Suprapubic skin (tissue), 4 donors: ENCODE data around the gene PGGHG. TPM values are rescaled to one million over a fixed set of nuclear protein-coding genes. Genes with fewer than 3 reads are reported as not detected.

Experiments
- DNase-seq, 2 donors: peaks; one replicate each; pipeline ENCODE4 v3.0.0-alpha.2; 2019; ENCODE audit warnings: low spot score in 2 of 2
- H3K27ac ChIP-seq: fragments of 200-600 bp; sonication (generic); one replicate; pipeline ENCODE4 v1.5.1; 2019
- H3K27me3 ChIP-seq: fragments of 200-600 bp; sonication (generic); one replicate; pipeline ENCODE4 v1.5.1; 2019
- H3K36me3 ChIP-seq: fragments of 200-600 bp; sonication (generic); one replicate; pipeline ENCODE4 v1.5.1; 2019
- H3K4me1 ChIP-seq: fragments of 200-600 bp; sonication (generic); one replicate; pipeline ENCODE4 v1.5.1; 2019
- H3K4me3 ChIP-seq: fragments of 200-600 bp; sonication (generic); one replicate; pipeline ENCODE4 v1.5.1; 2019; ENCODE audit warnings: mild to moderate bottlenecking
- H3K9me3 ChIP-seq: fragments of 200-600 bp; sonication (generic); one replicate; pipeline ENCODE4 v1.5.1; 2019
- EP300 ChIP-seq: sonication (generic); formaldehyde crosslinking; IDR thresholded peaks from one replicate; pipeline ENCODE4 v1.6.1; 2017; ENCODE audit warnings: antibody characterized with exemption
- POLR2A ChIP-seq, 2 donors: fragments of 450-650 bp; IDR thresholded peaks; one replicate each; pipeline ENCODE4 v1.6.1; 2017; ENCODE audit warnings: antibody characterized with exemption in 2 of 2, mild to moderate bottlenecking in 2 of 2, moderate library complexity in 2 of 2
- POLR2AphosphoS5 ChIP-seq, 3 donors: sonication (generic); formaldehyde crosslinking; IDR thresholded peaks; one replicate each; pipeline ENCODE4 v1.6.1; 2017; ENCODE audit warnings: antibody characterized with exemption in 3 of 3
- WGBS: methylation state at CpG from one replicate; pipeline ENCODE4 v1.1.5; 2018; 5-methylcytosine and 5-hydroxymethylcytosine counted together
- total RNA-seq, 4 donors: library from RNA; depleted of rRNA; stranded (reverse); fragments of >200 nt; gene quantifications; one replicate each; pipeline ENCODE4 v1.1.0, GENCODE V29; 2016
- TF ChIP-seq, protein P1 (sequence below), 2 donors: fragments of 200-600 bp in 1 of 2; fragments of 450-650 bp in 1 of 2; sonication (generic) in 1 of 2; IDR thresholded peaks; one replicate each; pipeline ENCODE4 v1.5.1; 2016 to 2019; ENCODE audit warnings: antibody characterized with exemption in 2 of 2, mild to moderate bottlenecking in 1 of 2, moderate library complexity in 1 of 2

PGGHG gene
- total RNA-seq, 4 donors from 2014 or later = 3.5 to 22.0 (median 8.1) TPM

DNA sequence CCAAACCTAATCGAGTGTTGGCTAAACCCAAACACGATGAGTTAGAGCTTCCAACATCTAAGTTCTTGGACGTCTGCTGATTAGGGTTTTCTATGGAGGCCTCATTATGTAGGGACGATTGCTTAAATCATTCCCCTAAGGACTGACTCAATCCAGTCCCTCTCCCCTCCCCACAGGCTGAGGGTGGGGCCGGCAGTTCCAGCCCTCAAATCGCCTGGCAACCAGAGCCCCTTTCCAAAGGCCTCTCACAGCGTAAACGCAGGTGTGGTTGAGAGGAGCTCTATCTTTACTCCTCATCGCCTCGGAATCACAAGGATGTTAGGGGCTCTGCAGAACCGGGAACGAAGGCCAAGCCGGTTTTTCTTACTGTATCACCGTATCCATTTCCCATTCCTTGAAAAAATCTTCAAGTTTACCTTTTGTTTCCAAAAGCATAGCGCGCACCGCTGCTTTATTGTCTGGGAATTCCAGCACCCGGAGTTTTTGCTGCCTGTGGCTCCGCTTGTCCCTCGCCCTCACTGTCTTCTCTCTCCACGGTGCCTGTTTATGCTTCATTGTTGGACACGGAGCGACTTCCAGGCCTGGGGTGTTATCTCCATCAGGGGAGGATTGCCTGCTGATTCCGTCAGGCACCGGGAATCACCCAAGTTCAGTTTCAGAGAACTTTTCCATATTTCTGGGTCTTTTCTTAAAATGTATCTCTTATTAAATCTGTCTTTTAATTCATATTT lies 45.5 kb downstream of the PGGHG start:
- H3K36me3 ChIP-seq = no peaks in the 10 kb centered on the region
- DNase-seq = no peak
- TF ChIP-seq POLR2A (IDR thresholded peaks at IDR 0.05) (no peak), POLR2AphosphoS5 (IDR thresholded peaks at IDR 0.05) (no peak)
- TF ChIP-seq, protein P1, sequence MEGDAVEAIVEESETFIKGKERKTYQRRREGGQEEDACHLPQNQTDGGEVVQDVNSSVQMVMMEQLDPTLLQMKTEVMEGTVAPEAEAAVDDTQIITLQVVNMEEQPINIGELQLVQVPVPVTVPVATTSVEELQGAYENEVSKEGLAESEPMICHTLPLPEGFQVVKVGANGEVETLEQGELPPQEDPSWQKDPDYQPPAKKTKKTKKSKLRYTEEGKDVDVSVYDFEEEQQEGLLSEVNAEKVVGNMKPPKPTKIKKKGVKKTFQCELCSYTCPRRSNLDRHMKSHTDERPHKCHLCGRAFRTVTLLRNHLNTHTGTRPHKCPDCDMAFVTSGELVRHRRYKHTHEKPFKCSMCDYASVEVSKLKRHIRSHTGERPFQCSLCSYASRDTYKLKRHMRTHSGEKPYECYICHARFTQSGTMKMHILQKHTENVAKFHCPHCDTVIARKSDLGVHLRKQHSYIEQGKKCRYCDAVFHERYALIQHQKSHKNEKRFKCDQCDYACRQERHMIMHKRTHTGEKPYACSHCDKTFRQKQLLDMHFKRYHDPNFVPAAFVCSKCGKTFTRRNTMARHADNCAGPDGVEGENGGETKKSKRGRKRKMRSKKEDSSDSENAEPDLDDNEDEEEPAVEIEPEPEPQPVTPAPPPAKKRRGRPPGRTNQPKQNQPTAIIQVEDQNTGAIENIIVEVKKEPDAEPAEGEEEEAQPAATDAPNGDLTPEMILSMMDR (IDR thresholded peaks at IDR 0.05) = no peak
- no peaks in the 10 kb centered on the region for H3K9me3 ChIP-seq
- no peaks in the 10 kb centered on the region for H3K27me3 ChIP-seq
- 50% methylated on average over 25 of the region's 25 CpGs for WGBS
- H3K4me3 ChIP-seq = no peak overlapping the region
- peaks cover 16% of the 10 kb centered on the region for H3K4me1 ChIP-seq
- no peak overlapping the region for H3K27ac ChIP-seq

- Histone ChIP-seq H3K4me3 (no peak overlapping the region), H3K36me3 (no peaks in the 10 kb centered on the region), H3K27ac (peak overlapping the region; percentile 75), H3K9me3 (no peaks in the 10 kb centered on the region), H3K27me3 (no peaks in the 10 kb centered on the region), H3K4me1 (peaks cover 16% of the 10 kb centered on the region)
- WGBS = 70% methylated on average over 15 of the region's 15 CpGs
- no peak for DNase-seq
- TF ChIP-seq, protein P1 (IDR thresholded peaks at IDR 0.05) = no peak
- TF ChIP-seq EP300 = no peak
- TF ChIP-seq POLR2AphosphoS5 (IDR thresholded peaks at IDR 0.05) = no peak
- TF ChIP-seq POLR2A (IDR thresholded peaks at IDR 0.05) = no peak
Observed at GRCh38 chr11:335779-336658, 47.1 kb downstream of the PGGHG start.

DNA sequence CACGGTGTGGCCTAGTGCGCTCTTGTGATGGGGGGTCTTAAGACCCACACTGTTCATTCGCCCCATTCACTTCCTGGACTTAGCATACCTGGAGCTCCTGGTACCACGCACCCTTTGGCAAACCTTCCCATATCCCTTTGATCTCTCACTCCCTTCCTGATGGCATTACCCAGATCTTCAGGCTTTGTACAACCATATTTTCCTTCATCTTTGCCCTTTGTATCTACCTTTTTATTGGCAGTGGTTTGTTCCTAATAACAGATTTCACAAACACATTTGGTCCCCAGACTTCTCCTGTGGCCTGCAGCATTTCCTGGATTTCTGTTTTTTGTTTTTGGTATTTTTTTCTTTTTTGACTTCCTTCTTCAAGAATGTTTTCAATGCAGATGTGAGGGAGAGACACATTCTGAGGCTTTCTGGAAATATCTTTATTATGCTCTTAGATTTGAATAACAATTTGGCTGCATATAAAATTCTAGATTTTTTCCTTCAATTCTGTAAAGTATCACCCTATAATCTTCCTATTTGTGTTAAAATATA lies 47.8 kb downstream of the PGGHG start:
- DNase-seq = no peak
- no peak overlapping the region for H3K4me3 ChIP-seq
- WGBS = 86% methylated on average over 4 of the region's 4 CpGs
- H3K9me3 ChIP-seq = no peaks in the 10 kb centered on the region
- no peak for TF ChIP-seq POLR2AphosphoS5 (IDR thresholded peaks at IDR 0.05)
- no peak for TF ChIP-seq POLR2A (IDR thresholded peaks at IDR 0.05)
- TF ChIP-seq EP300 = no peak
- TF ChIP-seq, protein P1 (IDR thresholded peaks at IDR 0.05) = no peak
- peak overlapping the region; percentile 75 for H3K27ac ChIP-seq
- no peaks in the 10 kb centered on the region for H3K27me3 ChIP-seq
- H3K4me1 ChIP-seq = peaks cover 16% of the 10 kb centered on the region
- no peaks in the 10 kb centered on the region for H3K36me3 ChIP-seq

- DNase-seq = no peak
- Histone ChIP-seq H3K4me1 (peaks cover 19% of the 10 kb centered on the region), H3K27me3 (no peaks in the 10 kb centered on the region), H3K9me3 (no peaks in the 10 kb centered on the region), H3K36me3 (no peaks in the 10 kb centered on the region), H3K4me3 (no peak overlapping the region), H3K27ac (no peak overlapping the region)
- WGBS = 93% methylated on average over 6 of the region's 6 CpGs
- no peak for TF ChIP-seq POLR2A (IDR thresholded peaks at IDR 0.05)
- TF ChIP-seq, protein P1 (IDR thresholded peaks at IDR 0.05) = no peak
- no peak for TF ChIP-seq POLR2AphosphoS5 (IDR thresholded peaks at IDR 0.05)
- no peak for TF ChIP-seq EP300
Observed at GRCh38 chr11:337711-338110, 48.8 kb downstream of the PGGHG start.

DNA sequence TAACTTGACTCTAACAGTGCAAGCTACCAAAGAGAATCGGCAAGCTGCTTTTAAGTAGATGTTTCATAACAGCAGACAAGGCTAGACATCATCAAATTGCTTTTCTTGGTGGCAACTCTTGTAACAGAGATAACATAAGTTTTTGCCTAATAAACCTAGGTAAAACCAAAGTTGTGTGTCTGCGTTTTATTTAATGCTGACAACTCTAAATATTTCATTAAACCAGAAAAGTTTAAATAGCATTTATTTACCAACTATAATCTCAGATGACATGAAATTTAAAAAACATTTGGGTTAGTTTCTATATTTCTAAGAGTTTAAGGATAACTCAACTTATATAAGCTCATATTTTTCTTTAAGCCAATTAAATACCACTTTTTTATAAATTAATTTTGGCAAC lies 51.0 kb downstream of the PGGHG start:
- TF ChIP-seq POLR2AphosphoS5 (IDR thresholded peaks at IDR 0.05) = no peak
- TF ChIP-seq EP300 = no peak
- no peak for TF ChIP-seq POLR2A (IDR thresholded peaks at IDR 0.05)
- TF ChIP-seq, protein P1 (IDR thresholded peaks at IDR 0.05) = no peak
- H3K4me1 ChIP-seq = peaks cover 16% of the 10 kb centered on the region
- no peak for DNase-seq
- no peak overlapping the region for H3K4me3 ChIP-seq
- no peaks in the 10 kb centered on the region for H3K36me3 ChIP-seq
- no peak overlapping the region for H3K27ac ChIP-seq
- no peaks in the 10 kb centered on the region for H3K9me3 ChIP-seq
- WGBS = 96% methylated on average over 2 of the region's 2 CpGs
- no peaks in the 10 kb centered on the region for H3K27me3 ChIP-seq
